KMS-11 (cell line): ENCODE data around the gene MEF2A.

Source experiments
- H2AFZ ChIP-seq: fragments of 200-600 bp; sonication (generic); 2 replicates; pipeline ENCODE4 v1.6.1; 2016; ENCODE audit warnings: antibody characterized with exemption, mixed run types, low read depth
- H3K27ac ChIP-seq: fragments of 200-600 bp; sonication (generic); 2 replicates; pipeline ENCODE4 v1.6.1; 2016; ENCODE audit warnings: mild to moderate bottlenecking, mixed run types
- H3K27me3 ChIP-seq: fragments of 200-600 bp; sonication (generic); 2 replicates; pipeline ENCODE4 v1.6.1; 2017; ENCODE audit warnings: mild to moderate bottlenecking, low read depth, mixed run types, moderate library complexity; ENCODE audit not compliant: insufficient read depth
- H3K36me3 ChIP-seq: fragments of 200-600 bp; sonication (generic); 2 replicates; pipeline ENCODE4 v1.6.1; 2017; ENCODE audit warnings: mild to moderate bottlenecking, mixed run types; ENCODE audit not compliant: insufficient read depth
- H3K4me1 ChIP-seq: fragments of 200-600 bp; sonication (generic); 2 replicates; pipeline ENCODE4 v1.6.1; 2016; ENCODE audit warnings: mild to moderate bottlenecking, low read depth, mixed run types; ENCODE audit not compliant: poor library complexity, severe bottlenecking
- H3K4me2 ChIP-seq: fragments of 200-600 bp; sonication (generic); 2 replicates; pipeline ENCODE4 v1.7.0; 2016; ENCODE audit warnings: mild to moderate bottlenecking, mixed run types
- H3K4me3 ChIP-seq: fragments of 200-600 bp; sonication (generic); IDR thresholded peaks from 2 replicates; pipeline ENCODE4 v1.6.1; 2017; ENCODE audit warnings: low read depth, low read length, mixed read lengths; ENCODE audit not compliant: insufficient read depth
- H3K79me2 ChIP-seq: fragments of 200-600 bp; sonication (generic); 2 replicates; pipeline ENCODE4 v1.6.1; 2016; ENCODE audit warnings: low read depth, mixed run types; ENCODE audit not compliant: insufficient read depth
- H3K9ac ChIP-seq: fragments of 200-600 bp; sonication (generic); 2 replicates; pipeline ENCODE4 v1.6.1; 2016; ENCODE audit warnings: mild to moderate bottlenecking, mixed run types
- H4K20me1 ChIP-seq: fragments of 200-600 bp; sonication (generic); 2 replicates; pipeline ENCODE4 v1.6.1; 2016; ENCODE audit warnings: mild to moderate bottlenecking, mixed run types; ENCODE audit not compliant: insufficient read depth
- CTCF ChIP-seq: fragments of 200-600 bp; sonication (generic); conservative IDR thresholded peaks from 2 replicates; pipeline ENCODE4 v1.6.1; 2017; ENCODE audit warnings: low read depth, mild to moderate bottlenecking, antibody characterized with exemption, low read length, moderate library complexity, mixed read lengths

MEF2A gene

GRCh38 chr15:99709243-99709986 is 143.6 kb downstream of the MEF2A start:
- Histone ChIP-seq H4K20me1 (no peaks in the 10 kb centered on the region), H2AFZ (no peak overlapping the region), H3K27me3 (no peaks in the 10 kb centered on the region), H3K4me2 (no peak overlapping the region), H3K9ac (no peak overlapping the region), H3K4me1 (peaks cover 7% of the 10 kb centered on the region), H3K79me2 (no peaks in the 10 kb centered on the region), H3K36me3 (no peaks in the 10 kb centered on the region), H3K27ac (no peak overlapping the region), H3K4me3 (no peak overlapping the region)
- TF ChIP-seq CTCF: no peak

- H3K27me3 ChIP-seq: no peaks in the 10 kb centered on the region
- H3K79me2 ChIP-seq: no peaks in the 10 kb centered on the region
- no peak overlapping the region for H3K27ac ChIP-seq
- no peak overlapping the region for H3K4me3 ChIP-seq
- H3K9ac ChIP-seq: no peak overlapping the region
- no peaks in the 10 kb centered on the region for H4K20me1 ChIP-seq
- H3K4me2 ChIP-seq: no peak overlapping the region
- no peaks in the 10 kb centered on the region for H3K36me3 ChIP-seq
- no peak overlapping the region for H2AFZ ChIP-seq
- H3K4me1 ChIP-seq: peaks cover 12% of the 10 kb centered on the region
- no peak for TF ChIP-seq CTCF
Measured at GRCh38 chr15:99711625-99712024, 145.8 kb downstream of the MEF2A start.

GRCh38 chr15:99712415-99712814 is 146.6 kb downstream of the MEF2A start:
- H2AFZ ChIP-seq: no peak overlapping the region
- no peak overlapping the region for H3K4me3 ChIP-seq
- H3K4me1 ChIP-seq: peaks cover 19% of the 10 kb centered on the region
- TF ChIP-seq CTCF: no peak
- no peak overlapping the region for H3K4me2 ChIP-seq
- no peak overlapping the region for H3K9ac ChIP-seq
- H4K20me1 ChIP-seq: no peaks in the 10 kb centered on the region
- no peaks in the 10 kb centered on the region for H3K27me3 ChIP-seq
- no peaks in the 10 kb centered on the region for H3K79me2 ChIP-seq
- no peaks in the 10 kb centered on the region for H3K36me3 ChIP-seq
- H3K27ac ChIP-seq: no peak overlapping the region

- TF ChIP-seq CTCF: no peak
Measured at GRCh38 chr15:99716540-99717095, 150.8 kb downstream of the MEF2A start.

More at GRCh38 chr15:99716540-99717095, 150.8 kb downstream of the MEF2A start:
- Histone ChIP-seq H3K9ac (no peak overlapping the region), H3K4me1 (peaks cover 50% of the 10 kb centered on the region), H4K20me1 (no peaks in the 10 kb centered on the region), H3K36me3 (no peaks in the 10 kb centered on the region), H3K79me2 (no peaks in the 10 kb centered on the region), H3K27me3 (no peaks in the 10 kb centered on the region), H3K4me3 (no peak overlapping the region), H3K27ac (peak overlapping the region; percentile 14; the same call in 1 of the 2 replicates), H2AFZ (no peak overlapping the region), H3K4me2 (peak overlapping the region; percentile 56)
